NCI-H1092 treated with DMSO at 0.1 percent for 48 hours (cell line): ENCODE results near the gene SLC22A16.
"Not testable (repeated sequence)": the region's sequence is repeated elsewhere in the genome, so short reads cannot be mapped to it uniquely, and the experiment has no call there.

ENCODE experiments used
- DNase-seq: peaks from one replicate; lab custom pipeline; 2025; lab: John Stamatoyannopoulos, UW

Gene SLC22A16

GRCh38 chr6:110490110-110490509 lies 13.7 kb upstream of the SLC22A16 start:
- no peak for DNase-seq

DNA sequence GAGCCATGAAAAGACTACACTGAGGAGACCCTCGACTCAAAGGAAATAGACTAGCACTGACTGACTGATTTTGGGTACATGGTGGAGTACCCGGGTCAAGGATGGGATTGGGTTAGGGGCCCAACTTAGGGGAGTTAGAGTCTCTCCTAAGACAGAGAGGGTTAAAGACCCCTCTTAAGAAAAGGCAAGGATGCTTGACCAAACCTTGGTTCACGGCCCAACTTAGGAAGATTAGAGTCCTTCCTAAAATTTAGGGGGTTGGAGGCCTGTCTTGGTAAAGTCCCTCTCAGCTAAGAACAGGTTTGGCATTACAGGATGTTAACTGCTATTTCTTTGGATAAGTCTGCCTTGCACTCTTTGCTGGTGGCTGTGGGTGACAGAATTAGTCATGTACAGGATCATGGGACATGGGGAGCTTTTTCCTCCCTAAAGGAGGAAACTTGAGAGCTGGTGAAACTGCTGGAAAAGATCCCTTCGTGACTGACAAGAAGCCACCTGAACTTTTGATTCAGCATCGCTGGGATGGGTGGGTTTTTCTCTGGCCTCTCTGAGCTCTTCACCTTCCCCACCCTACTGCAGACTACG lies 12.3 kb upstream of the SLC22A16 start:
- no peak for DNase-seq

DNA sequence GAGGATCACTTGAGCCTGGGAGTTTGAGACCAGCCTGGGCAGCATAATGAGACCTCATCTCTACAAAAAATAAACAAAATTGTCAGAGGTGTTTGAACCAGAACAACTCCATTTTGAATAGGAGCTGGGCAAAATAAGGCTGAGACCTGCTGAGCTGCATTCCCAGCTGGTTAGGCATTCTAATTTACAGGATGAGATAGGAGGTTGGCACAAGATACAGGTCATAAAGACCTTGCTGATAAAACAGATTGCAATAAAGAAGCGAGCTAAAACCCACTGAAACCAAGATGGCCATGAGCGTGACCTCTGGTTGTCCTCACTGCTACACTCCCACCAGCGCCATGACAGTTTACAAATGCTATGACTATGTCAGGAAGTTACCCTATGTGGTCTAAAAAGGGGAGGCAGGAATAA lies 11.6 kb upstream of the SLC22A16 start:
- DNase-seq: not testable (repeated sequence)

GRCh38 chr6:110486756-110487155 lies 10.3 kb upstream of the SLC22A16 start:
- DNase-seq: no peak

GRCh38 chr6:110485491-110485890 lies 9.1 kb upstream of the SLC22A16 start:
- no peak for DNase-seq

GRCh38 chr6:110484321-110484720 lies 7.9 kb upstream of the SLC22A16 start:
- no peak for DNase-seq

- no peak for DNase-seq
These were observed 6.5 kb upstream of the SLC22A16 start for GRCh38 chr6:110482774-110483400.

- DNase-seq: no peak
These were observed 4.7 kb upstream of the SLC22A16 start for GRCh38 chr6:110481081-110481480.

GRCh38 chr6:110475066-110475653 lies 1.3 kb downstream of the SLC22A16 start:
- DNase-seq: no peak

DNA sequence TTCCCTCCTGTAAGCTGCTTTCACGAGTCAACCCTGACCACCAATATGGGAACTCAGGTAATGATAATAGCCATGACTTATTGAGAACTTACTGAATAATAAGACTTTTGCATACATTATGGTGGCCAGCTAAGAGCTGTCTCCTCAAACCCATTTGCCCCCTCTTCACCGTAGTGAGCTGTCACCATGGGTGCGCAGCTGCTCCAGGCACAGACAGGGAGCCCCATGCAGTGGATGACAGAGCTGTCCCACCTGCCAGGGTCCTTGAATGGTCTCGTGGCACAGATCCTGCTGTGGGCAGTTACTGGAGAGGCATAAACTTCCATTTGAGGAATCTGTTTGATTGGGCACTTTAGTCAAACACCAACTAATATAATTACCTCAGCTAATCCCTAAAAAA lies 1.9 kb downstream of the SLC22A16 start:
- DNase-seq: no peak

GRCh38 chr6:110472739-110473138 lies 3.7 kb downstream of the SLC22A16 start:
- DNase-seq: no peak

DNA sequence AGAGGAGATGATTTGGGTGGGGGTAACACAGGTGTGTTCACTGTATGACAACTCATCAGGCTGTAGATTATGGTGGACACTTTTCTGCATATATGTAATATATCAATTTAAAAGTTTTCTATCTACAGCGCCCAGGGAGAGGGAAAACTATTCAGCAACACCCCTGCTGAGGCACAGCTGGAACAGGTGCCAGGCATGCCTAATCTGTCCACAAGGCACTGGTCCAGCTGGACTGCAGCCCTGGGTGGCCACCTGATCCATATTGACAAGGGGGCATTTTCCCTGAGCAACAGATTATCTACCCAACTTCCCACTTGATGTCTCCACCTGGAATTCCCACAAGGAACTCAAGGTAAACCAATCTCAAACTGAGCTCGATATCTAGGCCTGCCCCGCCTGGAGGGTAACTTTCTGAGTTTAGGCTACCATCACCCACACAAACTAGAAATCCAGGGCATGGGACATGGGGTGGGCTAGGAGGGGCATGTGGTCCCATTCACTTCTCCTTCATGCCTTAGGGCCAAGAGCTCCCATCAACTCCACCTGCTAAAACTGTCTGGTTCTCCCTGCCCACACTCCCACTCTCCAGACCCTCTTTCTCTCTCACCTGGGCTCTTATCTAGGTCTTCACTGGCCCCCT lies 4.6 kb downstream of the SLC22A16 start:
- DNase-seq: no peak

DNA sequence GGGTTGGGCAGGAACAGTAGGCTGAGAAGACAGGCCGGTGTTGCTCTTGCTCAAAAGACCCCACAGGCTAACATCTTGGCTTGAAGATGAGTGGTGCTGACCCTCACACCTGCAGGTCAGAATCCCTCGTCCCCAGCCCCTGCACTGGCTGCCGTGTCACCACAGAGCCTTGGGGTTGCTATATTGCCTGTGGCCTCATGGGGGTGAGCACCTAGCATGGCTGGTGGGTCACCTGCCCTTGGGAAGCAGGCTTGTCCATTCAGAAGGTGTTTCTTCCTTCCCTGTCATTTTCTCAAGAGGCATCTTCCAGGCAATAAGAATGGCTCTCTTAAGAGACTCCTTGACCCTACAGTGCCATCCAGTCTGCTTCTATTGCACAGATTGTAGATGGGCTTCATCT lies 7.7 kb downstream of the SLC22A16 start:
- no peak for DNase-seq

DNA sequence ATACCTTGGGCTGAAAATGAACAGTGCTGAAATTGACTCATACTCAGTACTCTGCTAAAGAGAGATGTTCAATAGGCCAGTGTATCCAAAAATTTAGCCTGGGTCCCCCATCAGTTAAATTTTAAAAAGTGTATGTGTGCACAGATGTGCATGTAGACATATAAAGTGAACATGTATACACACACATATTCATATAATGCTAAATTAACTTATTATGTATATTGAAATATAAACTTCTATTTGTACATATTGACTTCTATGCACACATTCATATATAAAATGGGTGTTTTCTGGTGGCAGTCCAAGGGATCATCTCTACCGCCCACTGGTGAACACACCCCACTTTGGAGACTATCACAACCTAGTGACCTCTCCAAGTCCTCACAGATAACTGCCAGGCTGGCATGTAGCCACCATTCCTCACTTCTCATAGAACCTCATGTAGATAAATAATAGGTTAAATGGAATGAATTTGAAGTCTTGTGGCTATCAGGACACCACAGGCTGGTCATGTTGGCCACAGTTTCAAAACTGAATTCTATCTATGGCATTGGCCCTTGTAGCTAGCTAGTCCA lies 8.8 kb downstream of the SLC22A16 start:
- no peak for DNase-seq

GRCh38 chr6:110462884-110463481 lies 13.4 kb downstream of the SLC22A16 start:
- DNase-seq: no peak

- DNase-seq: no peak
These were observed 15.0 kb downstream of the SLC22A16 start for GRCh38 chr6:110461376-110461775.

DNA sequence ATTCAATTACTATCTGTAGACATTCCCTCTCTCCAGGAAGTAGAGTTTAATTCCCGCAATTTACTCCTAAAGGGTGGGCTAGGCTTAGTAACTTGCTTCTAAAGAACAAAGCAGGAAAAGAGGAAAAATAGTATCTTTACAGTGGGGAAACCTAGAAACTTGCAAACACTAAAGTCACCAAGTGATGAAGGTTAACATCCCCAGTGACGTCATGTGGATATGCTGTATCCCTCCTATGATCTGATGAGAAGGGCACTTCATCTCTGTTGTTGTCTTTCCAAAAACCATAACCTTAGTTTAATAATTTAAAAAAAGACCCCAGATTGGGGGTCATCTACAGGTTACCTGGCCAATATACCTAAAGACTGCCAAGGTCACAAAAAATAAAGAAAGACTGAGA lies 17.3 kb downstream of the SLC22A16 start:
- DNase-seq: no peak

DNA sequence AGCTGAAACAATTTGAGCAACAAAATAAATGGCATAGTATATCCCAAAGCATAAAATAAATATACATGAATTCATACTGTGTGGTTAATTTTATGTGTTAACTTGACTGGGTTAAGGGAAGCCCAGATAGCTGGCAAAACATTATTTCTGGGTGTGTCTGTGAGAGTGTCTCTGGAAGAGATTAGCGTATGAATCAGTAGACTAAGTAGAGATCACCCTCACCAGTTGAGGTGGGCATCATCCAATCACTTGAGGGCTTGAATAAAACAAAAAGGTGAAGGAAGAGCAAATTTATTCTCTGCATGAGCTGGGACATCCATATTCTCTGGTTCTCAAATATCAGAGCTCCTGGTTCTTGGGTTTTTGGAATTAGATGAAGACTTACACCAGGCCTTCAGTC lies 17.9 kb downstream of the SLC22A16 start:
- no peak for DNase-seq

GRCh38 chr6:110457567-110458175 lies 18.7 kb downstream of the SLC22A16 start:
- DNase-seq: peak; percentile 38

DNA sequence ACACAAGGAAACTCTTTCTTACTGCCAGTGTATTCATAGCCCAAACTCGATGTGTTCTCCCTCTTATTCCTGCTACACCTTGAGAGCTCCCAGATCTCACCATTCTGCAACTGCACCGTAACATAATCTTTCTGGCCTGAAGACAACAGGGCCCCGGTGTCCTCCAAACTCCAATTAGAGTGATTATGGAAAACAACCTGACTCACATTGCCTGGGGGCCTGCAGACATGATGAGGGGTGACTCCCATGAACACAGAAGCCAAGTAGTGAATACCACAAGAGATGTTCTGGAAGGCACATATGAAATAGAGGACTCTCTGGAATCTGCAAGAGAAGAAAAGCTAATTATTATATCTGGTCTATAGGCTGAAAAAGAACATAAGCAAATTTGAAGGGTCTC lies 19.7 kb downstream of the SLC22A16 start:
- DNase-seq: no peak

- no peak for DNase-seq
These were observed 26.9 kb downstream of the SLC22A16 start for GRCh38 chr6:110449541-110449895.
